GM18508 (cell line): ENCODE results near the gene TTLL11.

Experiments used
- ATAC-seq: cut with Tn5 transposase; IDR thresholded peaks from one replicate; pipeline ENCODE4 v1.9.1; 2021; ENCODE audit warnings: moderate number of reproducible peaks; ENCODE audit not compliant: insufficient read depth, unreplicated experiment

The TTLL11 gene

GRCh38 chr9:121772600-121773285 is 320.4 kb downstream of the TTLL11 start:
- no peak for ATAC-seq
